ENCODE measurements around the gene PIMREG. TPM values are rescaled to one million over a fixed set of nuclear protein-coding genes. Genes with fewer than 3 reads are reported as not detected.

PIMREG gene
- total and polyA plus RNA-seq, 2 experiments from 2014 or later: 24.4 to 28.7 TPM

GRCh38 chr17:6437956-6438355 is 6.3 kb upstream of the PIMREG start:
- no peak overlapping the region for H3K4me2 ChIP-seq (ENCODE audit: unreplicated experiment)
- no peaks in the 10 kb centered on the region for H3K9me3 ChIP-seq (ENCODE audit: low read depth)
- H3F3A ChIP-seq (ENCODE audit: insufficient read depth): 0 out of 2 replicates have a peak, but pooled peaks cover 4% of the 10 kb centered on the region
- H3K79me2 ChIP-seq (ENCODE audit: insufficient read depth): no peaks in the 10 kb centered on the region
- in situ Hi-C loops (cut with MboI): loop anchor here (25.0 kb wide), 2 partner anchors 976 to 1176 kb away; partner anchors contain the start of gene DHX33
- no peak overlapping the region for H2AFZ ChIP-seq
- H4K20me1 ChIP-seq (ENCODE audit: insufficient read depth): no peaks in the 10 kb centered on the region
- WGBS, 2 experiments (ENCODE audit: low coverage in 1 of 2, low lambda C conversion rate in 2 of 2, missing lambda C conversion rate in 2 of 2): 42 to 43% methylated on average over 3 of the region's 3 CpGs
- H3K36me3 ChIP-seq (ENCODE audit: low read depth): no peaks in the 10 kb centered on the region
- H3K9me2 ChIP-seq (ENCODE audit: insufficient read depth): no peaks in the 10 kb centered on the region
- peaks cover 12% of the 10 kb centered on the region for H3K4me1 ChIP-seq (ENCODE audit: insufficient read depth)
- H3K27ac ChIP-seq: no peak overlapping the region
- H3K4me3 ChIP-seq: no peak overlapping the region
- peaks cover 11% of the 10 kb centered on the region; the same call in 1 of the 2 replicates for H3K27me3 ChIP-seq (replicated peaks; ENCODE audit: insufficient read depth)
- no peak for TF ChIP-seq EZH2phosphoT487 (IDR thresholded peaks at IDR 0.05; ENCODE audit: insufficient read depth, low read depth)
- TF ChIP-seq EZH2 (IDR thresholded peaks at IDR 0.05; ENCODE audit: insufficient read depth, poor library complexity, severe bottlenecking): no peak
- no peak overlapping the region for H3K9ac ChIP-seq
- DNase-seq: no peak

DNA sequence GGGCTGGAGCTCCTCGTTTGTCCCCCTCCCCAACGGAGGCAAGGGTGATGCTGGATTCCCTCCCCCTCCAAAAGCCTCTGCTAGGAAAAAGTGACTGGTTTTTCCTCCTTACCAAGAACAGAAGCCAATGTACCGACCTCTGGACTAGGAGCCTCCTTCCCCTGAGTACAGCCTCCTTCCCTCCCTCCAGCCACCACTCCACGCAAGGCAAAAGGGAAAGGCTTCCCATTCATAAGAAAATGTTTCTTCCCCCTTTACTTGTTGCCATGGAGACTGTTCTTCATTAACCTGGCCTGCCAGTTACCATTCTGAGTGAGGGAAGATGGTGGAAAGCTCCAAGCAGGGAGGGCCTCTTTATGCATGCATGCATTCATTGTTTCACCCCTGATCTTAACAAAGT is 4.3 kb upstream of the PIMREG start:
- Histone ChIP-seq H3K9me3 (ENCODE audit: low read depth) (no peaks in the 10 kb centered on the region), H3K4me1 (ENCODE audit: insufficient read depth) (peaks cover 12% of the 10 kb centered on the region), H2AFZ (no peak overlapping the region), H3K36me3 (ENCODE audit: low read depth) (no peaks in the 10 kb centered on the region), H3K27me3 (replicated peaks; ENCODE audit: insufficient read depth) (peaks cover 11% of the 10 kb centered on the region; the same call in 1 of the 2 replicates), H4K20me1 (ENCODE audit: insufficient read depth) (no peaks in the 10 kb centered on the region), H3K4me3 (no peak overlapping the region), H3K4me2 (ENCODE audit: unreplicated experiment) (no peak overlapping the region), H3K9ac (no peak overlapping the region), H3K79me2 (ENCODE audit: insufficient read depth) (no peaks in the 10 kb centered on the region), H3F3A (ENCODE audit: insufficient read depth) (0 out of 2 replicates have a peak, but pooled peaks cover 4% of the 10 kb centered on the region), H3K27ac (no peak overlapping the region), H3K9me2 (ENCODE audit: insufficient read depth) (no peaks in the 10 kb centered on the region)
- in situ Hi-C loops (cut with MboI): loop anchor here (25.0 kb wide), 2 partner anchors 978 to 1178 kb away; partner anchors contain the start of gene DHX33
- WGBS, 2 experiments (ENCODE audit: low coverage in 1 of 2, low lambda C conversion rate in 2 of 2, missing lambda C conversion rate in 2 of 2): 66 to 80% methylated on average over 4 of the region's 4 CpGs
- no peak for TF ChIP-seq EZH2phosphoT487 (IDR thresholded peaks at IDR 0.05; ENCODE audit: insufficient read depth, low read depth)
- no peak for TF ChIP-seq EZH2 (IDR thresholded peaks at IDR 0.05; ENCODE audit: insufficient read depth, poor library complexity, severe bottlenecking)
- DNase-seq: no peak

GRCh38 chr17:6442775-6443174 is 1.5 kb upstream of the PIMREG start:
- Histone ChIP-seq H3K36me3 (ENCODE audit: low read depth) (no peaks in the 10 kb centered on the region), H3K79me2 (ENCODE audit: insufficient read depth) (no peaks in the 10 kb centered on the region), H3K9me2 (ENCODE audit: insufficient read depth) (no peaks in the 10 kb centered on the region), H3K4me2 (ENCODE audit: unreplicated experiment) (no peak overlapping the region), H4K20me1 (ENCODE audit: insufficient read depth) (no peaks in the 10 kb centered on the region), H2AFZ (peak overlapping the region; percentile 98; the same call in 1 of the 2 replicates), H3F3A (ENCODE audit: insufficient read depth) (0 out of 2 replicates have a peak, but pooled peaks cover 4% of the 10 kb centered on the region), H3K4me3 (no peak overlapping the region), H3K9ac (no peak overlapping the region), H3K27ac (no peak overlapping the region), H3K4me1 (ENCODE audit: insufficient read depth) (peaks cover 12% of the 10 kb centered on the region), H3K27me3 (replicated peaks; ENCODE audit: insufficient read depth) (no peaks in the 10 kb centered on the region), H3K9me3 (ENCODE audit: low read depth) (no peaks in the 10 kb centered on the region)
- TF ChIP-seq EZH2phosphoT487 (IDR thresholded peaks at IDR 0.05; ENCODE audit: insufficient read depth, low read depth) (no peak), EZH2 (IDR thresholded peaks at IDR 0.05; ENCODE audit: insufficient read depth, poor library complexity, severe bottlenecking) (no peak)
- in situ Hi-C loops (cut with MboI): loop anchor here (25.0 kb wide), 2 partner anchors 980 to 1180 kb away; partner anchors contain the start of gene DHX33
- no peak for DNase-seq
- WGBS, 2 experiments (ENCODE audit: low coverage in 1 of 2, low lambda C conversion rate in 2 of 2, missing lambda C conversion rate in 2 of 2): 65 to 66% methylated on average over 6 of the region's 6 CpGs

- 0 out of 2 replicates have a peak, but pooled peaks cover 4% of the 10 kb centered on the region for H3F3A ChIP-seq (ENCODE audit: insufficient read depth)
- H3K4me1 ChIP-seq (ENCODE audit: insufficient read depth): peaks cover 12% of the 10 kb centered on the region
- H3K4me2 ChIP-seq (ENCODE audit: unreplicated experiment): peak overlapping the region; percentile 91
- no peaks in the 10 kb centered on the region for H3K79me2 ChIP-seq (ENCODE audit: insufficient read depth)
- H3K9me2 ChIP-seq (ENCODE audit: insufficient read depth): no peaks in the 10 kb centered on the region
- H3K36me3 ChIP-seq (ENCODE audit: low read depth): no peaks in the 10 kb centered on the region
- H2AFZ ChIP-seq: peak overlapping the region; percentile 77
- no peak overlapping the region for H3K27ac ChIP-seq
- TF ChIP-seq EZH2phosphoT487 (IDR thresholded peaks at IDR 0.05; ENCODE audit: insufficient read depth, low read depth) (no peak), EZH2 (IDR thresholded peaks at IDR 0.05; ENCODE audit: insufficient read depth, poor library complexity, severe bottlenecking) (no peak)
- in situ Hi-C loops (cut with MboI): loop anchor here (25.0 kb wide), 2 partner anchors 982 to 1182 kb away; partner anchors contain the start of gene DHX33
- peak overlapping the region; percentile 71 for H3K9ac ChIP-seq
- WGBS, 2 experiments (ENCODE audit: low coverage in 1 of 2, low lambda C conversion rate in 2 of 2, missing lambda C conversion rate in 2 of 2): 22 to 34% methylated on average over 17 to 35 of the region's 36 CpGs
- peak overlapping the region; percentile 75 for H3K4me3 ChIP-seq
- H4K20me1 ChIP-seq (ENCODE audit: insufficient read depth): no peaks in the 10 kb centered on the region
- H3K27me3 ChIP-seq (replicated peaks; ENCODE audit: insufficient read depth): no peaks in the 10 kb centered on the region
- DNase-seq: peak; percentile 30
- no peaks in the 10 kb centered on the region for H3K9me3 ChIP-seq (ENCODE audit: low read depth)
Observed at GRCh38 chr17:6444571-6445335, 498 bp downstream of the PIMREG start.
